Right ventricle myocardium superior (tissue), 1 donor: ENCODE measurements around the gene MVP. TPM values are rescaled to one million over a fixed set of nuclear protein-coding genes. Genes with fewer than 3 reads are reported as not detected.

Experiments used
- ATAC-seq: fragments of 200-7000 bp; cut with Tn5 transposase; one replicate; pipeline ENCODE4 v1.9.1; 2020; ENCODE audit warnings: mild to moderate bottlenecking; ENCODE audit not compliant: poor library complexity
- DNase-seq: peaks from one replicate; pipeline ENCODE4 v3.0.0-alpha.2; 2020
- intact Hi-C: fragments of 100-400 bp; cut with DNase I; formaldehyde crosslinking; loops from one replicate; pipeline ENCODE4 v1.11.2; 2022
- total RNA-seq: library from RNA; stranded (reverse); fragmentation: NEBNext Ultra II Directional; extraction: Animal tissue kit (Norgen Biotek cat#: 25700); gene quantifications from one replicate; pipeline ENCODE4 v1.2.1, GENCODE V29; 2021
- donor health status: DM: no; HTN: yes; CAD: no; lungs with severe emphysema.

The MVP gene
- total RNA-seq, 1 donor from 2014 or later = 45.5 TPM

GRCh38 chr16:29794231-29794710, 26.0 kb upstream of the MVP start:
- ATAC-seq = no peak
- intact Hi-C loops = no loop called here
- no peak for DNase-seq

- intact Hi-C loops = loop anchor here (10.0 kb wide), 1 partner anchor 1122 kb away; the partner anchor contains the start of gene FBXL19
- DNase-seq (no peak), ATAC-seq (no peak)
Observed at GRCh38 chr16:29802416-29802935, 17.8 kb upstream of the MVP start.

- intact Hi-C loops = loop anchor here (10.0 kb wide), 1 partner anchor 1121 kb away; the partner anchor contains the start of gene FBXL19
- no peak for ATAC-seq
- no peak for DNase-seq
Observed at GRCh38 chr16:29804020-29804419, 16.2 kb upstream of the MVP start.

DNA sequence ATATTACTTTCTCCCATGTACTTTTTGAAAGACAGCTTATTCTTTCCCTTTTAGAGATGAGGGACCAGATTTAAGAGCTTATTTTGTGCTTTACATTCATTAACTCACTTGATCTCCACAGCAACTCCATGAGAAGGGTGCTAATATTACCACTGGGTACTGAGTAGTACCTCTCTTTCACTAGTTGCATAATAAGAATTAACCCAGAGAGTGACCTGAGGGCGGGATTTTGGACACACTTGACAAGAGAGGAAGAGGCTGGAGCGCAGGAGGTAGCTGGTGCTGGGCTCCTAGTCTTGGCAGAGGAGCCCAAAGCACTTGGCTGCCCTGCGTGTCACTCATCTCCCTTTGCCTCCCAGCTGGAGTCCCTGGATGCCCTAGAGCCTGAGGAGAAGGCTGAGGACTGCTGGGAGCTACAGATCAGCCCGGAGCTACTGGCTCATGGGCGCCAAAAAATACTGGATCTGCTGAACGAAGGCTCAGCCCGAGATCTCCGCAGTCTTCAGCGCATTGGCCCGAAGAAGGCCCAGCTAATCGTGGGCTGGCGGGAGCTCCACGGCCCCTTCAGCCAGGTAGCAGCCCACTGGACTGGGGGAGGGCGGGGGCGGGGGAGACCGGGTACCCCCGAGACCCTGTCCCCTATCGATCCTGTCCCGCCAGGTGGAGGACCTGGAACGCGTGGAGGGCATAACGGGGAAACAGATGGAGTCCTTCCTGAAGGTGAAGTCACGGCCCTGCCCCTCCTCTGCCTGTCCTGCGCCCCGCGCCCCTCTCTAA, 15.6 kb upstream of the MVP start:
- ATAC-seq = peak; percentile 58
- intact Hi-C loops = loop anchor here (10.0 kb wide), 1 partner anchor 1120 kb away; the partner anchor contains the start of gene FBXL19
- DNase-seq = peak; percentile 80

DNA sequence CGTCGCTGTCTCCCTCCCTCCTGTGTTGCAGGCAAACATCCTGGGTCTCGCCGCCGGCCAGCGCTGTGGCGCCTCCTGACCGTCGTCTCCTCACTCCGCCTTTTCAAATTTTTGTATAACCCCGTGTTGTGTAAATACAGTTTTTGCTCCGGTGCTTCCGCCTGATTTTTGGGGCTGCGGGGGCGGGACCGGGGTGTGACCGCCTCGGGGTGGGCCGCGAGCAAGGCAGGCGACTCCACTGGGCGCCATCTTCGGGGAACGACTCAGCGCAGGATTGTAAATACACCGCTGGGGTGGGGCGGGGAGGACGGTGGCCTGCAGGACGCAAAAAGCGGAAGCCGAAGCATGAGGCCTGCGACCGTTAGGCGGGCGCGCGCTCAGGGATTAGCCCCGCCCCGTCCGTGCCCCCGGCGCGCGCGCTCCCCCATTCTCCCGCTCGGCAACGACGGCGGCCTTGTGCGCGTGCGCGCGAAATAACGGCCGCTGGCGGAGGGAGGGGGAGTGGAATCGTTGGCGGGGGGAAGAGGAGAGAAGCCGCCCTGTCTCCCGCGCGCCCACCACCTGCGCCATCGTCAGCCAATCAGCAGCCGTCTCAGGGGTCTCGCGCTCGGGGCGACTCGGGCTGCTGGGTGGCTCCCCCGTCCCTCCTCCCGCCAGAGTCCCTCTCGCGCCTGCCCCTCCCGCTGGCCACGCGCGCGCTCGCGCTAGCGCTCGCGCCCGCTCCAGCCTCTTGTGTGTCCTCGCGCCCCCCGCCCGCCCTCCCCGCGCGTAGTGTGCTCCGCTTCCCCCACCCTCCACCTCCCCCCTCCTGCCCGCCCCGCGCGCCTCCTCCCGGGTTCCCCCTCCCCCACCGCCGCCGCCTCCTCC, 14.8 kb upstream of the MVP start:
- peak; percentile 99 for DNase-seq
- intact Hi-C loops = loop anchor here (10.0 kb wide), 1 partner anchor 1119 kb away; the partner anchor contains the start of gene FBXL19
- ATAC-seq = peak; percentile 90

DNA sequence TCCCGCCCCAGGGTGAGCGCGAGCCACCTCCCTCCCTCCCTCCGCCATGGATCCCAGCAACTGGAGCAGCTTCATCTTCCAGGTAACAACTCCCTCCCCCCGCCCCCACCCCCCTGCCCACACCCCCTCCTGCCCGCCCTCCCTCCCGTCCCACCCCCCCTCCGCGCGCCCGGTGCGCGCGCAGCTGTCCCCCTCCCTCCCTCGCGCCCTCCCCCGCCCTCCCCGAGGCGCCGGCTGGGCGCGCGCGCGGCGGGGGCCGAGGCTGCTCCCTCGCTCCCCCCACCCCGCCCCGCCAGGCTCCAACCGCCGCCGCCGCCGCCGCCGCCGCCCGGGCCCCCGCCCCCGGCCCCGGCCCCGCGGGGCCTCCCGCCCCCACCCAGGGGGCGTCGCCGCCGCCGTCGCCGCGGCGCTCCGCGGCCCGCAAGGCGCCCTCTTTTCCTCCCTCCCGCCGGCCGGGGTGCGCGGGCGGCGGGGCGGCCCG, 14.1 kb upstream of the MVP start, which contains the start of gene MAZ:
TSS of gene MAZ (plus strand) at position 431 of the 481 bp plus-strand sequence. CDS start 173 bp downstream, outside the sequence.
- ATAC-seq (no peak), DNase-seq (no peak)
- intact Hi-C loops = loop anchor here (10.0 kb wide), 1 partner anchor 1119 kb away; the partner anchor contains the start of gene FBXL19

- peak; percentile 71 for DNase-seq
- intact Hi-C loops = loop anchor here (10.0 kb wide), 1 partner anchor 1118 kb away; the partner anchor contains the start of gene FBXL19
Observed at GRCh38 chr16:29806641-29807425, 13.4 kb upstream of the MVP start.

GRCh38 chr16:29807426-29808218, 12.6 kb upstream of the MVP start:
- DNase-seq (peak; percentile 93), ATAC-seq (peak; percentile 9)
- intact Hi-C loops = loop anchor here (10.0 kb wide), 1 partner anchor 1117 kb away; the partner anchor contains the start of gene FBXL19

More at GRCh38 chr16:29806641-29807425, 13.4 kb upstream of the MVP start:
- no peak for ATAC-seq

- intact Hi-C loops = loop anchor here (10.0 kb wide), 1 partner anchor 1116 kb away; the partner anchor contains the start of gene FBXL19
- no peak for DNase-seq
- ATAC-seq = no peak
Observed at GRCh38 chr16:29808219-29808900, 11.9 kb upstream of the MVP start.

GRCh38 chr16:29809031-29809747, 11.1 kb upstream of the MVP start:
- ATAC-seq = no peak
- DNase-seq = no peak
- intact Hi-C loops = loop anchor here (10.0 kb wide), 1 partner anchor 1116 kb away; the partner anchor contains the start of gene FBXL19

- ATAC-seq (no peak), DNase-seq (no peak)
- intact Hi-C loops = loop anchor here (10.0 kb wide), 2 partner anchors 185 to 1115 kb away; partner anchors contain the start of genes FBXL19, HIRIP3 and INO80E
Observed at GRCh38 chr16:29809850-29810698, 10.2 kb upstream of the MVP start.

- intact Hi-C loops = loop anchor here (10.0 kb wide), 1 partner anchor 184 kb away; the partner anchor contains the start of genes HIRIP3 and INO80E
- ATAC-seq (no peak), DNase-seq (no peak)
Observed at GRCh38 chr16:29810699-29811169, 9.5 kb upstream of the MVP start.

DNA sequence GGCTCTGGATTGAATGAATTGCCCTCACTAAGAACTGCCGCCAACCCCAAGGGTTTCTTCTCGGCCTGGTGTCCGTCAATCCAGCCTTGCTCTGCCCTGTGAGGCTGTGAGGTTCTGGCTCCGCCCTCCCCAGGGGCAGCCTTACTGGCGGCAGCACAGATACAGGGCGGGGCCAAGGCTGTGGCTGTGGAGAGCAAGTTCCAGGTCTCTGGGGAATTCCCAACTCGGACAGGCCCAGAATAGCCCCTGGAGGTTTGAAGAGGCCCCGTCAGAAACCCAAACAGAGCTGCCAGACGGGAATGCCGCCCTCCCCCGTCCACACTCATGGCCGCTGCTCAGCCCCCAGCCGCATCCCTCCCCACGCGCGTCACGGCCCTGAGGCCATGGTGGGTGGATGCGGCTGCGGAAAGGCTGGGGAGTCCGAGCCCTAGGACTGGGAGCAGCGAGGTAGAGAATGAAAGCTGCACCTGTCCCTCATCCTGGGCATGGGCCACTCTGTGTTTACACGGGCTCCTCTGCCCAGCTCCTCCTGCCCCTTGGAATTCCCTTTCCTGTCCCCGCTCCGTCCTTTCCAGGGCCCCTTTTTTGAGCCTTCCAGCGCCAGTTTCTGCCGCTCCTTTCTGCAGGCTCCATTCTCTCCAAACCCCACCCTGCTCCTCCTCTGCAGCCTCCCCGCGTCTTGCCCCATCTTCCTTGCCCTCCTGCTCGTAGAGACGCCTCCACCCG, 8.9 kb upstream of the MVP start:
- intact Hi-C loops = loop anchor here (10.0 kb wide), 1 partner anchor 183 kb away; the partner anchor contains the start of genes HIRIP3 and INO80E

More for the DNA sequence above, 8.9 kb upstream of the MVP start:
- ATAC-seq = peak; percentile 73
- DNase-seq = peak; percentile 98
